Muscle layer of duodenum (tissue), 2 donors: Measurements from ENCODE around the gene MSLN.

Source experiments
- H3K27ac ChIP-seq: one replicate; pipeline ENCODE4 v1.7.0; 2013; ENCODE audit warnings: mild to moderate bottlenecking, low read length
- H3K27me3 ChIP-seq: one replicate; pipeline ENCODE4 v1.7.0; 2013; ENCODE audit warnings: low read depth, mild to moderate bottlenecking, control low read depth, low read length
- H3K36me3 ChIP-seq, 2 donors: one replicate each; pipeline ENCODE4 v1.7.0; 2013; ENCODE audit warnings: low read length in 2 of 2, control low read depth in 1 of 2, mild to moderate bottlenecking in 1 of 2; ENCODE audit not compliant: insufficient read depth in 2 of 2, control insufficient read depth in 1 of 2
- H3K4me1 ChIP-seq, 2 donors: one replicate each; pipeline ENCODE4 v1.7.0; 2013; ENCODE audit warnings: low read length in 2 of 2, mild to moderate bottlenecking in 2 of 2, control low read depth in 1 of 2, moderate library complexity in 1 of 2; ENCODE audit not compliant: insufficient read depth in 2 of 2, control insufficient read depth in 1 of 2
- H3K4me3 ChIP-seq, 2 donors: one replicate each; pipeline ENCODE4 v1.7.0; 2013; ENCODE audit warnings: low read length in 2 of 2, low read depth in 1 of 2, mild to moderate bottlenecking in 1 of 2
- H3K9me3 ChIP-seq, 2 donors: one replicate each; pipeline ENCODE4 v1.7.0; 2013; ENCODE audit warnings: low read length in 2 of 2, control low read depth in 1 of 2, mild to moderate bottlenecking in 1 of 2; ENCODE audit not compliant: control insufficient read depth in 1 of 2
- donor health status: healthy.

The MSLN gene

DNA sequence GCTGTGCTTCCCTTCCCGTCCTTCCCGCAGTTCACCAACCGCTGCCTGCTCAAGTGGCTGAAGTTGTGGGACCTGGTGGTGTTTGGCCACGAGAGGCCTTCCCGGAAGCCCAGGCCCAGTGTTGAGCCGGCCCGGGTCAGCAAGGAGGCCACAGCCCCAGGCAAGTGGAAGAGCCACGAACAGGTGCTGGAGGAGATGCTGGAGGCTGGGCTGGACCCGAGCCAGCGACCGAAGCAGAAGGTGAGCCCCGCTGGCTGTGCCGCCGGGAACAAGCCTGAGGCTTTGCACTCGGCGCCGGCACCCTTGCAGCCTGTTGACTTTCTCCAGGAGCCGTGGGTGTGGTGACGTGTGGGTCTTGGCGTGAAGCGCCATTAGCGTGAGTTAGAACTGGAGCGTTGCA, 30.6 kb downstream of the MSLN start:
- H3K27ac ChIP-seq: no peak overlapping the region
- no peak overlapping the region for H3K4me3 ChIP-seq
- peaks cover 0 to 22% of the 10 kb centered on the region in 2 donors for H3K4me1 ChIP-seq
- H3K9me3 ChIP-seq: no peaks in the 10 kb centered on the region
- H3K36me3 ChIP-seq: peaks cover 0 to 8% of the 10 kb centered on the region in 2 donors
- no peaks in the 10 kb centered on the region for H3K27me3 ChIP-seq

DNA sequence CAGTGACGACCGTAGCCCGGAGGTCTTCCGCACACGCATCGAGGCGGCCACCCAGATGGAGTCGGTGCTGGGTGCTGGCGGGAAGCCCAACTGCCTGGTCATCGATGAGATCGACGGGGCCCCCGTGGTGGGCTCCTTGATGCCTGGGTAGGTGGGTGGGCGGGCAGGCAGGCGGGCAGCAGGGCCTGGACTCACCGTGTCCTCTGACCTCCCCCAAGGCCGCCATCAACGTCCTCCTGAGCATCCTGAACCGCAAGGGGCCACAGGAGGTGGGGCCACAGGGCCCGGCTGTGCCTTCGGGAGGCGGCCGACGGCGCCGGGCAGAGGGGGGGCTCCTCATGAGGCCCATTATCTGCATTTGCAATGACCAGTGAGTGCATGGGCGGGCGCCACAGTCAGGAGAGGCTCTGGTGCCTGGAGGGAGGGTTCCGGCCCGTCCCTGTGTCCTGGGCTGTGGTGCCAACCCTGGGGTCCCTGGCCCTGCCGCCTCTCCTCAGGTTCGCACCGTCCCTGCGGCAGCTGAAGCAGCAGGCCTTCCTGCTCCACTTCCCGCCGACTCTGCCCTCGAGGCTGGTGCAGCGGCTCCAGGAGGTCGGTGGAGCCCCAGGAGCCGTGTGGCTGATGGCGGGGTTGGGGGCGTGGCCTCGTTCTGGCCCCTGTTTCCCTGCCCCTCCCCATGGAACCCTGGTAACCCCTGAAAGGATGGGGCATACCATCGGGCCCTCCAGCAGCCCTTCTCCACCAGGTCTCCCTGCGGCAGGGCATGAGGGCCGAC, 31.9 kb downstream of the MSLN start:
- H3K4me3 ChIP-seq: no peak overlapping the region
- H3K9me3 ChIP-seq: no peaks in the 10 kb centered on the region
- no peaks in the 10 kb centered on the region for H3K27me3 ChIP-seq
- peaks cover 0 to 15% of the 10 kb centered on the region in 2 donors for H3K4me1 ChIP-seq
- no peak overlapping the region for H3K27ac ChIP-seq
- peaks cover 0 to 6% of the 10 kb centered on the region in 2 donors for H3K36me3 ChIP-seq

DNA sequence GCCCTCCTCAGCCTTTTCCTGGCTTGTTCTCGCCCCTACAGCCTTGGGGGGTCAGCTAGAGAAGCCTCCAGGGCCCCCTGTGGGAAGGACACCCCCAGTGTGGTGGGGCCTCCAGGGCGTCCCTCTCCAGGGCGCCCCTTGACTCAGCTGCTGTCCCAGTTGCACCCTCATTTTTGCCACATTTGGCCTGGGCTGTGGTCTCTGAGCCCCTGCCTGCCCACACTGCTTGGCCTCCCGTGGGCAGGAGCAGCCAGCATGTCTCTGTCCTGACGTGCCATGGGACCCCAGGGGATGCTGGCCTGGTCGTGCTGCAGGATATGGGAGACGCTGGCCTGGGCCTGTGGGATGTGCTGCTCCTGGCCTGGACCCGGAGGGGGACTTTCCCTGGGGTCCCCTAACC, 32.9 kb downstream of the MSLN start:
- Histone ChIP-seq H3K4me1 (peaks cover 0 to 11% of the 10 kb centered on the region in 2 donors), H3K27me3 (no peaks in the 10 kb centered on the region), H3K36me3 (peaks cover 0 to 6% of the 10 kb centered on the region in 2 donors), H3K27ac (no peak overlapping the region), H3K9me3 (no peaks in the 10 kb centered on the region), H3K4me3 (no peak overlapping the region)

GRCh38 chr16:794091-794822, 33.7 kb downstream of the MSLN start:
- Histone ChIP-seq H3K9me3 (no peaks in the 10 kb centered on the region), H3K27me3 (peaks cover 5% of the 10 kb centered on the region), H3K4me3 (no peak overlapping the region), H3K27ac (no peak overlapping the region), H3K4me1 (peaks cover 0 to 5% of the 10 kb centered on the region in 2 donors), H3K36me3 (peaks cover 0 to 6% of the 10 kb centered on the region in 2 donors)

GRCh38 chr16:794853-795466, 34.4 kb downstream of the MSLN start:
- H3K9me3 ChIP-seq: no peaks in the 10 kb centered on the region
- no peaks in the 10 kb centered on the region for H3K4me1 ChIP-seq
- H3K27me3 ChIP-seq: peaks cover 7% of the 10 kb centered on the region
- peaks cover 0 to 6% of the 10 kb centered on the region in 2 donors for H3K36me3 ChIP-seq
- H3K27ac ChIP-seq: no peak overlapping the region
- H3K4me3 ChIP-seq: no peak overlapping the region

GRCh38 chr16:795580-796229, 35.2 kb downstream of the MSLN start:
- Histone ChIP-seq H3K36me3 (peaks cover 0 to 5% of the 10 kb centered on the region in 2 donors), H3K4me3 (no peak overlapping the region), H3K27ac (no peak overlapping the region), H3K9me3 (no peaks in the 10 kb centered on the region), H3K27me3 (peaks cover 13% of the 10 kb centered on the region), H3K4me1 (peaks cover 0 to 4% of the 10 kb centered on the region in 2 donors)

DNA sequence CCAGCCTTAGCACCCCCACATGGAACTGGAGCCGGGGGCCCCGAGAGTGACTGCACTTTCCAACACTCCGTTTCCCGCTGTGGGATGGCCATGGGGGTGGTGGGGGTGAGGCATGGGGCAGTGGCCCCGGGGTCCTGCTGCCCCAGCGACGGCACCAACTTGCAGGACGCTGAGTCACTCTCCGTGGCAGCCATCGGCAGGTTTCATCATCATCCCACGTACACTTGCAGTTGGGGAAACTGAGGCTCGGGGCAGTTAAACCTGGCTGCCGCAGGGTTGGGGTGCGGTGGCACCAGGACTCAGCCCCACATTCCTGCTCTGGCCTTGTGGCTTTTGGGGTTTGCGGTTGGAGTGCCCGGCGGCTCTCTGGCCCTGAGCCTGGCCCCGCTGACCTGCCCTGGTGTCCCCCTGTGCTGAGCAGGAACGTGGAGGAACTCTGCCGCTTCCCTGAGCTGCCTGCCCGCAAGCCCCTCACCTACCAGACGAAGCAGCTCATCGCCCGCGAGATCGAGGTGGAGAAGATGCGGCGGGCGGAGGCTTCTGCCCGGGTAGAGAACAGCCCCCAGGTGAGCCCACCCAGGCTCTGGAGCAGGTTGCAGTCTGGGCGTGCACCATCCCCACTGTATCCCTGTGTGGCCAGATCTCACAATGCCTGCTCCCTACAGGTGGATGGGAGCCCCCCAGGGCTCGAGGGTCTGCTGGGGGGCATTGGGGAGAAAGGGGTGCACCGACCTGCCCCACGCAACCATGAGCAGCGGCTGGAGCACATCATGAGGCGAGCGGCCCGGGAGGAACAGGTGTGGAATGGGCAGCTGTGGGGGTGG, 36.0 kb downstream of the MSLN start:
- H3K36me3 ChIP-seq: no peaks in the 10 kb centered on the region
- H3K4me1 ChIP-seq: peaks cover 0 to 4% of the 10 kb centered on the region in 2 donors
- no peak overlapping the region for H3K27ac ChIP-seq
- peaks cover 14% of the 10 kb centered on the region for H3K27me3 ChIP-seq
- no peak overlapping the region for H3K4me3 ChIP-seq
- no peaks in the 10 kb centered on the region for H3K9me3 ChIP-seq

- Histone ChIP-seq H3K36me3 (no peaks in the 10 kb centered on the region), H3K27ac (no peak overlapping the region), H3K4me3 (no peak overlapping the region), H3K9me3 (no peaks in the 10 kb centered on the region), H3K27me3 (peaks cover 14% of the 10 kb centered on the region), H3K4me1 (peaks cover 0 to 4% of the 10 kb centered on the region in 2 donors)
Observed at GRCh38 chr16:797120-797420, 36.5 kb downstream of the MSLN start.

DNA sequence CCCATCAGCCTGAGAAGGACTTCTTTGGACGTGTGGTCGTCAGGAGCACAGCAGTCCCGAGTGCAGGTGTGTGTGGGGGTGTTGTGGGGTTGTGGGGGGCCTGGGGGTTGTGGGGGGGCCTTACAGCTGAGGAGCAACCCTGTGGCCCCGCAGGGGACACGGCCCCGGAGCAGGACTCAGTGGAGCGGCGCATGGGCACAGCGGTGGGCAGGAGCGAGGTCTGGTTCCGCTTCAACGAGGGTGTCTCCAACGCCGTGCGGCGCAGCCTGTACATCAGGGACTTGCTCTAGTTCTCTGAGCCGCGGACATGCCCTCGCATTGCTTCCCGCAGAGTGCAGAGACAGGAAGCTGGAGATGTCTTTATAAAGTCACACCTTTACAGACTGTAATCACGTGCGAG, 37.2 kb downstream of the MSLN start:
- H3K27ac ChIP-seq: no peak overlapping the region
- H3K4me1 ChIP-seq: peaks cover 0 to 4% of the 10 kb centered on the region in 2 donors
- H3K27me3 ChIP-seq: peaks cover 17% of the 10 kb centered on the region
- H3K4me3 ChIP-seq: no peak overlapping the region
- H3K9me3 ChIP-seq: no peaks in the 10 kb centered on the region
- no peaks in the 10 kb centered on the region for H3K36me3 ChIP-seq

GRCh38 chr16:798666-799065, 38.1 kb downstream of the MSLN start:
- no peaks in the 10 kb centered on the region for H3K36me3 ChIP-seq
- H3K4me1 ChIP-seq: peaks cover 0 to 4% of the 10 kb centered on the region in 2 donors
- no peak overlapping the region for H3K4me3 ChIP-seq
- peaks cover 18% of the 10 kb centered on the region for H3K27me3 ChIP-seq
- H3K27ac ChIP-seq: no peak overlapping the region
- no peaks in the 10 kb centered on the region for H3K9me3 ChIP-seq
